GM08714 (cell line): ENCODE measurements around the gene PXYLP1.
"Not testable (repeated sequence)": the region's sequence is repeated elsewhere in the genome, so short reads cannot be mapped to it uniquely, and the experiment has no call there.

ENCODE experiments used
- H3K4me3 ChIP-seq: fragments of 200-500 bp; sonication (Bioruptor generic); 2 replicates; pipeline ENCODE4 v1.5.1; 2014; ENCODE audit warnings: mild to moderate bottlenecking, low read length, inconsistent platforms
- ZNF274 ChIP-seq: IDR thresholded peaks from 2 replicates; pipeline ENCODE4 v1.6.1; 2012; ENCODE audit warnings: mild to moderate bottlenecking, low read depth, low read length

PXYLP1 gene

GRCh38 chr3:141294848-141295247 lies 63.2 kb downstream of the PXYLP1 start:
- H3K4me3 ChIP-seq = no peak overlapping the region
- TF ChIP-seq ZNF274 = no peak

GRCh38 chr3:141300426-141300825 lies 68.8 kb downstream of the PXYLP1 start:
- not testable (repeated sequence) for H3K4me3 ChIP-seq

GRCh38 chr3:141302364-141303141 lies 70.9 kb downstream of the PXYLP1 start:
- no peak for TF ChIP-seq ZNF274
- no peak overlapping the region for H3K4me3 ChIP-seq

- TF ChIP-seq ZNF274 = no peak
- H3K4me3 ChIP-seq = no peak overlapping the region
Measured at GRCh38 chr3:141303481-141304223, 72.0 kb downstream of the PXYLP1 start.

- H3K4me3 ChIP-seq = no peak overlapping the region
- no peak for TF ChIP-seq ZNF274
Measured at GRCh38 chr3:141305436-141305835, 73.8 kb downstream of the PXYLP1 start.

- H3K4me3 ChIP-seq = no peak overlapping the region
- no peak for TF ChIP-seq ZNF274
Measured at GRCh38 chr3:141306276-141306675, 74.7 kb downstream of the PXYLP1 start.

- no peak overlapping the region for H3K4me3 ChIP-seq
- TF ChIP-seq ZNF274 = no peak
Measured at GRCh38 chr3:141306922-141307321, 75.3 kb downstream of the PXYLP1 start.

GRCh38 chr3:141307351-141308059 lies 75.9 kb downstream of the PXYLP1 start:
- H3K4me3 ChIP-seq = no peak overlapping the region
- no peak for TF ChIP-seq ZNF274

GRCh38 chr3:141308588-141309218 lies 77.1 kb downstream of the PXYLP1 start:
- no peak overlapping the region for H3K4me3 ChIP-seq
- TF ChIP-seq ZNF274 = no peak

GRCh38 chr3:141311170-141311495 lies 79.5 kb downstream of the PXYLP1 start:
- H3K4me3 ChIP-seq = peak overlapping the region; percentile 60
- TF ChIP-seq ZNF274 = no peak

- H3K4me3 ChIP-seq = peak overlapping the region; percentile 76
- TF ChIP-seq ZNF274 = no peak
Measured at GRCh38 chr3:141311496-141312353, 80.1 kb downstream of the PXYLP1 start.

- peak overlapping the region; percentile 76; the same call in 1 of the 2 replicates for H3K4me3 ChIP-seq
- TF ChIP-seq ZNF274 = no peak
Measured at GRCh38 chr3:141312354-141313092, 80.9 kb downstream of the PXYLP1 start.

- TF ChIP-seq ZNF274 = no peak
- no peak overlapping the region for H3K4me3 ChIP-seq
Measured at GRCh38 chr3:141313093-141313683, 81.6 kb downstream of the PXYLP1 start.

- not testable (repeated sequence) for H3K4me3 ChIP-seq
Measured at GRCh38 chr3:141314415-141314814, 82.8 kb downstream of the PXYLP1 start.
